Fibroblast of pulmonary artery (primary cell): ENCODE data around the gene TMEM196.
"Not testable (repeated sequence)": the region's sequence is repeated elsewhere in the genome, so short reads cannot be mapped to it uniquely, and the experiment has no call there.

Experiments used
- DNase-seq: peaks from one replicate; pipeline ENCODE4 v3.0.0-alpha.2; 2010; ENCODE audit warnings: low read depth
- H3K4me3 ChIP-seq: replicated peaks from 2 replicates; pipeline ENCODE4 v1.5.1; 2011; ENCODE audit warnings: low read depth, mild to moderate bottlenecking, control low read depth, low read length, moderate library complexity
- CTCF ChIP-seq: IDR thresholded peaks from 2 replicates; pipeline ENCODE4 v1.5.1; 2011; ENCODE audit warnings: mild to moderate bottlenecking, control low read depth, low read length, inconsistent platforms; ENCODE audit errors: missing control alignments

Gene TMEM196

GRCh38 chr7:19696926-19697325 is 76.5 kb downstream of the TMEM196 start:
- H3K4me3 ChIP-seq = no peak overlapping the region
- no peak for TF ChIP-seq CTCF
- no peak for DNase-seq

DNA sequence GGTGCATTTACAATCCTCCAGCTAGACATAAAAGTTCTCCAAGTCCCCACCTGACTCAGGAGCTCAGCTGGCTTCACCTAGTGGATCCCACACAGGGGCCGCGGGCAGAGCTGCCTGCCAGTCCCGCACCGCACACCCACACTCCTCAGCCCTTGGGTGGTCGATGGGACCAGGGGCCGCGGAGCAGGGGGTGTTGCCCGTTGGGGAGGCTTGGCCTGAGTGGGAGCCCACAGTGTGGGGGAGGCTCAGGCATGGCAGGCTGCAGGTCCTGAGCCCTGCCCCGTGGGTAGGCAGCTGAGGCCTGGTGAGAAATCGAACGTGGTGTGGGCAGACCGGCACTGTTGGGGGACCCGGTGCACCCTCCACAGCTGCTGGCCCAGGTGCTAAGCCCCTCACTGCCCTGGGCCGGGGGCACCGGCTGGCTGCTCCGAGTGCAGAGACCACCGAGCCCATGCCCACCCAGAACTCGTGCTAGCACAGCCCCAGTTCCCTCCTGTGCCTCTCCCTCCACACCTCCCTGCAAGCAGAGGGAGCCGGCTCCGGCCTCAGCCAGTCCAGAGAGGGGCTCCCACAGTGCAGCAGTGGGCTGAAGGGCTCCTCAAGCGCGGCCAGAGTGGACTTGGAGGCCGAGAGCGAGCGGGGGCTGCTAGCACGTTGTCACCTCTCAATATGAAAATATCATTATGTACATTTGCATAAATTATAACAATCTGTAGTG is 81.1 kb downstream of the TMEM196 start:
- no peak overlapping the region for H3K4me3 ChIP-seq
- DNase-seq = no peak

DNA sequence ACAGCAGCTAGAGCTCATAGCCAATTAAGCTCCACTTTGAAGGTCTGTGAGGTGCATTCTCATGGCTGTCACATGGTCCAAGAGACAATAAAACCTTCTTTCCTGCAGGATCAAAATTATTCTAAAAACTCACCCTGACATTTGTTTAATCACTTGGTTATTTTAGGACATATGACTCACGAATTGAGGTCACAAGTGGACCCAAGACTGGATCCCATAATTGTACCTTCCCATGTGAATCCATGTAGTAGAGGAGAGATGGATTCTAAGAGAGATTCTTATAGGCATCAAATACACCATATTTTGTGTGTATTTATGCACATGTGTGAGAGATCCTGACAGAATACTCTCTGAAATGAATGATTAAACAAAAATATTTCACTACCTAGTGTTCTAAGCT is 82.7 kb downstream of the TMEM196 start:
- H3K4me3 ChIP-seq = no peak overlapping the region
- no peak for DNase-seq

More for the DNA sequence above, 81.1 kb downstream of the TMEM196 start:
- no peak for TF ChIP-seq CTCF

DNA sequence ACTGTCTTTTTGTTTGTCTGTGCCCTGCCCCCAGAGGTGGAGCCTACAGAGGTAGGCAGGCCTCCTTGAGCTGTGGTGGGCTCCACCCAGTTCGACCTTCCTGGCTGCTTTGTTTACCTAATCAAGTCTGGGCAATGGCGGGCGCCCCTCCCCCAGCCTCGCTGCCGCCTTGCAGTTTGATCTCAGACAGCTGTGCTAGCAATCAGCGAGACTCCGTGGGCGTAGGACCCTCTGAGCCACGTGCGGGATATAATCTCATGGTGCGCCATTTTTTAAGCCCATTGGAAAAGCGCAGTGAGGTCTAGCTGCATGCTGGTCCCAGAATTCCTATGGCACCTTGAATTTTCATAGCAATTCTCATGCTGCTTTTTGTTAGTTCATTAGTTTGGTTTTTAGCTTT is 84.3 kb downstream of the TMEM196 start:
- not testable (repeated sequence) for H3K4me3 ChIP-seq, DNase-seq

More for the DNA sequence above, 82.7 kb downstream of the TMEM196 start:
- TF ChIP-seq CTCF = no peak

DNA sequence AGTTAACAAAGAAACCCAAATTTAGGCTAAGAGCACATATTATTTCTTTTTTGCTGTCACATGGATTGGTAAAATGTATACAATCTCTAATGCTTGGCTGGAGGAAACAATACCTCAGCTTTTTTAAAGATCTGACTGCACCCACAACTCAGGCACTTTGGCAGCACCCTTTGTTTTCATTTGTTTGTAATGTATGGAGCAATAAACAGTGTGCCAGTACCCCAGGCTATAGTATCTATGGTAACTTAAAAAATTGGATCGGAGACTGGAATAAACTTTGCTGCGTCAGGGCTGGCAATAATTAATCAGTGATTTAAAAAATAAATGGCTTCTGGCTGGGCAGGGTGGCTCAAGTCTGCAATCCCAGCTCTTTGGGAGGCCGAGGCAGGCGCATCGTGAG is 91.8 kb downstream of the TMEM196 start:
- no peak for TF ChIP-seq CTCF
- no peak for DNase-seq
- no peak overlapping the region for H3K4me3 ChIP-seq

- peak; percentile 44 for DNase-seq
- no peak for TF ChIP-seq CTCF
- no peak overlapping the region for H3K4me3 ChIP-seq
Measured at GRCh38 chr7:19677180-19677579, 96.2 kb downstream of the TMEM196 start.

DNA sequence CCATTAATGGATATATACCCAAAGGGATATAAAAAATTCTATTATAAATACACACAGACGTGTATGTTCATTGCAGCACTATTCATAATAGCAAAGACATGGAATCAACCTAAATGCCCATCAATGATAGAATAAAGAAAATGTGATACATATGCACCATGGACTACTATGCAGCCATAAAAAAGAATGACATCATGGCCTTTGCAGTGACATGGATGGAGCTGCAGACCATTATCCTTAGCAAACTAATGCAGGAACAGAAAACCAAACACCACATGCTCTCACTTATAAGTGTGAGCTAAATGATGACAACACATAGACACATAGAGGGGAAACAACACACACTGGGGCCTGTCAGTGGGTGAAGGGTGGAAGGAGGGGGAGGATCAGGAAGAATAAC is 97.6 kb downstream of the TMEM196 start:
- H3K4me3 ChIP-seq = no peak overlapping the region
- no peak for DNase-seq
- no peak for TF ChIP-seq CTCF
